HL-60/S4 treated with phorbol 12-myristate 13-acetate at 8.2 ng/mL for 4 days and 3 days (cell line): ENCODE measurements around the gene BOD1L2.

ENCODE experiments used
- in situ Hi-C: fragments of 300-500 bp; cut with MboI; formaldehyde crosslinking; loops from 2 replicates; pipeline ENCODE4 v1.15.0; 2022; ENCODE audit warnings: low sequenced_read_pairs

The BOD1L2 gene

GRCh38 chr18:57146956-57147636 is at the start of gene BOD1L2:
TSS of gene BOD1L2 (plus strand) at chr18:57147087. CDS start at chr18:57147313, 226 bp downstream.
- in situ Hi-C loops: no loop called here

DNA sequence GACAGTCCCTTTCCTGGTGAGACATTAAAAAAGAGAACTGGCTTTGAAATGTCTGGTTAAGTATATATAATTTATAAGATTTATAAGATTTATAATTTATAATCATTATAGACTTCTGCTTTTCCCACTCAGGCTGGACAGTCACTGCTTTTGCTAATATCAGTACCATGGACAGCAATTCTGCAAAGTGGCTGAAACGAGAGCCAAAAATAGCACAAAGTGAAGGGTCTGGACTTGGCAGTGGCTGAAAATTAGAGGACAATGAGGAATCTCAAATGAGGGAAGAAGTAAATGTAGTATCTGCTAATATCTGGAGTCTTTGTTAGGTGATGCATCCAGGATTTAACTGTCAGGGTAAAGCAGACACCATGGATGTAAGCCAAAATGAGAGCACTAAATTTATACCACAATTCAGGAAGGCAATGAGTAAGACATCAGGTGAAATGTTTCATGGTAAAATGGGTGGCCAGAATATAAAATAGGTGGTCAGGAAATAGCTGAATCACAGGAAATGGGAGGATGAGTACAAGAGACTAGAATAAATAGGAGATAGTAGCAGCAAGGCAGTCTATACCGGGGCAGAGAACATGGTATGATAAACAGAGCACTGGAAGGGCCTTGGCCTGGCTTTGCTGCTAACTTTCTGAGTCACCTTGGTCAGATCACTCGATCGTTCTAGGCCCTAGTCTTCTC is 39.6 kb upstream of the BOD1L2 start:
- in situ Hi-C loops: no loop called here

GRCh38 chr18:57110290-57110689 is 36.6 kb upstream of the BOD1L2 start:
- in situ Hi-C loops: no loop called here

DNA sequence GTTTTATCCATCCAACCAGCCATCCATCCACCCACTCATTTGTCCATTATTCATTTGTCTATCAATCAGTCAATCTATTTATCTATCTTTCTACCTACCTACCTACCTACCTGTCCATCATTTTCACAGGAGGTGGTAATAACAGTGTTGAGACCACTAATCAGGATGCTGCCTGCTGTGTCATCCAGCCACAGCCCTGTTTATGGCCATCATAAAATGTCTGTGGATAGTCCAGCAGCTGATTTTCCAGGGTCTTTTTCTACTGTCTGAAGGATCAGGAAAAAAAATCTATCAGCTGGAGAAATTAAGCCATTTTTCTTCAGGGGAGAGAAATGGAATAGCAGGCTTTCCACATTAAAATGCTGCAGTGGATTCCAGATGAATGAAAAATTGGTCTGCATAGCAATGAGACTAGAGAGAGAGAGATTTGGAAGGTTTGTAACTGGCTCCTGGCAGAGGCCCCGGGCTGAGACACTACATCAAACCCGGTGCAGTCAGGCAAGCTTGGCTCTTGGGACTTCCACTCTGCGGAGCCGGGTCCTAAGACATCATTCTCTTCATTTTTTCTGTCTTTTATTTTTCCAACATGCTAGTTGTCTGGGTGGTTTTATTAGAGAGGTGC is 33.0 kb upstream of the BOD1L2 start:
- in situ Hi-C loops: no loop called here

GRCh38 chr18:57116598-57117132 is 30.2 kb upstream of the BOD1L2 start:
- in situ Hi-C loops: no loop called here

GRCh38 chr18:57121542-57122112 is 25.3 kb upstream of the BOD1L2 start:
- in situ Hi-C loops: no loop called here

- in situ Hi-C loops: no loop called here
These were observed 23.9 kb upstream of the BOD1L2 start for GRCh38 chr18:57122936-57123510.

- in situ Hi-C loops: no loop called here
These were observed 21.3 kb upstream of the BOD1L2 start for GRCh38 chr18:57125627-57126026.

DNA sequence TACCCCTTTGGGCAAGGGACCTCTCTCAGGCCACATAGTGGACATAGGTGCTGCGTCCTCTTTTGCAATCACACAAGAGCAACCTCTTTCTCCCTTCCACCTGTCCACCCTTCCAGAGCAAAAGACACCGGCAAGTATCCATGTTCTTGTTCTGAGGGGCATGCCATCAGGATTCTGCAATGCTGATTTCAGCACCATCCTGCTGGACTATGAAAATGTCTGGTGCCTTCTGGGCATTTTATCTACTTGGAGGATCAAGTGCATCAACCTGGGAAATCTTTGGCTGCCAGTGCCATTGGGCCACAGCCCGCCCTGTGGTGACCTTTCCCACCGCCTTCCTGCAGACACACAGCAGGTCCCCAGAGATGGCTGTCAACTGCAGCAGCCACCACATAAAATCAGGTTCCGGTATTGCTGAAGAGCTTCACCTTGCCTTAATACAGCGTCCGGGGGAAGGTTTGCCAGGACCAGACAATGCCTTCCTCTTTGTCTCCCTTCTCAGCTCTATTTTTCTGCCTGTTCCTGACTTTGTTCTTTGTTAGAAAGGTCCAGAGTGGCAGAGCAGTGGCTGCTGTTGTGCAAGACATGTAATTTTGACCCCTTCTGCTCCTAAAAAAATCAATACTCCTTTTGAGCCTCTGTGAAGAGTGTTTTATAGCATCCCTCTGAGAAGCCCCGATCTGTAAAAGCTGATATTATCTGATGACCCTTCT is 18.5 kb upstream of the BOD1L2 start:
- in situ Hi-C loops: no loop called here

GRCh38 chr18:57131101-57131500 is 15.8 kb upstream of the BOD1L2 start:
- in situ Hi-C loops: no loop called here

- in situ Hi-C loops: no loop called here
These were observed 15.1 kb upstream of the BOD1L2 start for GRCh38 chr18:57131782-57132181.

GRCh38 chr18:57134618-57135135 is 12.2 kb upstream of the BOD1L2 start:
- in situ Hi-C loops: no loop called here

- in situ Hi-C loops: no loop called here
These were observed 11.2 kb upstream of the BOD1L2 start for GRCh38 chr18:57135699-57136098.

DNA sequence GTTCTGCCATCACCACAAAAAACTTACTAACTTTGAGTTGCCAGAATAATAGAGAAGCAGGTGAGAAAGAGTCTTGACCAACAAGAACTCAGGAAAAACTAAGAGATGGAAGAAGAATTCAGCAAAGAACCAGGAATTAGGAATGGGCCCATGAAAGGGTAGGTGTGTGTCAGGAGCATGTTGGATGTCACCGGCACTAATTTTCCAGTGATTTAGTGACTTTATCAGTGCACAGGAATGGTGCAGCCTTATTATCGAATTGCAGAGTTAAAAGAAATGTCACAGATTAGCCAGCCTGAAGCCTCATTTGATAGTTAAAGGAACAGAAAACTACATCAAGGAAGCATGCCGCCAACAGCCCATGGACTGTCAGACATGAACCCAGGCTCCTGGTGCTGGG is 9.0 kb upstream of the BOD1L2 start:
- in situ Hi-C loops: no loop called here

DNA sequence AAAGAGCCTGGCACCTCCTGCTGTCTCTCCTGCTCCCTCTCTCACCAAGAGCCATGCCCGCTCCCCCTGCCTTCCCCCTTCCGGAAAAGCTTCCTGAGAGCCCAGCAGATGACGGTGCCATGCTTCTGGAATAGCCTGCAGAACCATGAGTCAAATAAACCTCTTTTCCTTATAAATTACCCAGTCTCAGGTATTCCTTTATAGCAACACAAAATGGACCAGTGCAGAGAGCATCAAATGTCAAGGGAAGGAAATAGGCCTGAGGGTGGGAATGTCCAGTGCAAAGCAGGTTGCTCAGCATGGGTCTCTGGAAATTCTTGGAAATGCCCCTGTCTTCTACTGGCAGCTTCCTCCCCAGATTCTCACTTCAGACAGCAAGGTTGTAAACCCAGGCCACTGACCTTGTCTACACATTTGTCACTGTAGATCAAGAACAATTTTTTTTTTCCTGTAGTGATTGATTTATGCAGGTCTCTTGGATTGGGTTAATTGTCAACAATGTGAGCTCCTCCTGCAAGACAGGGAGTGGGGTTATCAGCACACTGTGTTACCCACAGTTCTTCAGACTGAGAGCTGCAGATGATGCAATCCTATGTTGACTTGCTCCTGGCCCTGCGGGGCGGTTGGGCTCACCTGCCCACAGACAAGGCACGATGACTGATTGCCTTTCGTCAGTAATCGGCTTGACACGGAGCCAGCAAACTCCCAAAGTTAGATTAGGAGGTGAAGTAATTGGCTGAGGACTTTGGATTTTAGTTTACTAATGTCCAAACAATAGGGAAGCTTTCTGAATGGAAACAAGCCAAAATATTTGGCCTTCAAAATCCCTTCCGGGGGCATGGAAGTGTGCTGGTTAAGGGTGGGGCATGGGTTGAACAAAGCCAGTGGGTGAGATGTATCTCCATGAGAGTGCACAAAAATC is 5.4 kb upstream of the BOD1L2 start:
- in situ Hi-C loops: no loop called here

GRCh38 chr18:57142324-57142723 is 4.6 kb upstream of the BOD1L2 start:
- in situ Hi-C loops: no loop called here

DNA sequence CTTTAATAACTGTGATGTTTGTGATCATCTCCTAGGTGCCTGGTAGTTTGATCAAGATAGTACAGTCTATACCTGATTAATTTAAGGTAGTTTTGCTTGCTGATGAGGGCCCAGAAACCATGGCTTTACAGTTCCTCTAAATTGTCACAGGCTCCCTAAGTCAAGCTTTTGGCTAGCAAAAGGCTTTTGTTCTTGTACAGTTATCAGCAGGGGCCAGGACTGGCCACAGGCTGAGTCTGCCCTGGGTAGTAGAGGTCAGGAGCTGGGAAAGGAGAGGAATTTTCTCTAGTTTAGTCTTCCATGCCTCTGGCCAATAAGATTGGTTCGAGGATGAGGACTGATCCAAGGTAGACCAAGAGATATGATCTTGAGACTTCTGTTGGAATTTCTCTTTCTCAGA is 3.6 kb upstream of the BOD1L2 start:
- in situ Hi-C loops: no loop called here

DNA sequence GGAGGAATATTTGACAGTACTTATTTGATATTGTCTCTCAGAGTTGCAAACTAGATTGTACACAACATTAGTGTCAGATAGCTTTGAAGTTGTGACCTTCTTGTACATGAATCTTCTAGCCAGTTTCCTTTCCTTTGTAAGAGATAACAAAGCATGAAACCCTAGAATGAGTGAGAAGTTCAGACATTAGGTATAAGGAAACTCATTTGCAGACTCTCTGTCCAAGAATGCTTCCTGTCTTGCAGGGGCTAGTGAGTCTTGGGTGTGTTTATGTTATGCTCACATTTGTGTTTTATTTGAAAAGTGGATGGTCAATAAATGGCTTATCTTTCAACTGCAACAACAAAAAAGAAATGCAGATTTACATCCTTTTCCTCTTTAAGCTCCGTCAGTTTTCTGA is 1.4 kb downstream of the BOD1L2 start:
- in situ Hi-C loops: no loop called here

DNA sequence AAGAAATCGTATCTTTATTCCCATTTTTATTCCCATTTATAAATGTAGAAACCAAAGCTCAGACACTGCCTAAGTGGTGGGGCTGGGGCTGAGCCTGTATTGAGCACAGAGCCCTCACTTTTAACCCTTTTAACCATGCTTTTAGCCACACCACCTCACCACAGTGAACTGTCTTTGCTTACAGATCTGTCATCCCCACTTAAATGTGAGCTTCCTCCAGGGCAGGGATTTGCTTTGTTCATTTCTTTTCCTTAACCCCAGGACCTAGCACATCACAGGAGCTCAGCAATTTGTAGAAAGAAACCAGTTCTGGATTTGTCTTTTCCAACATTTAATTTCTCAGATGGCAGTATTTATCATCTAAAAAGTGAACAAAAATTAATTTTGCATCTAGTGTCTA is 2.2 kb downstream of the BOD1L2 start:
- in situ Hi-C loops: no loop called here
